Fibroblast of mammary gland (primary cell): ENCODE results near the gene NTM.

Experiments used
- DNase-seq: peaks from one replicate; pipeline ENCODE4 v3.0.0-alpha.2; 2010; ENCODE audit warnings: low read depth
- H3K4me3 ChIP-seq: 2 replicates; pipeline ENCODE4 v1.5.1; 2011; ENCODE audit warnings: low read depth, mild to moderate bottlenecking, low read length, moderate library complexity; ENCODE audit not compliant: control insufficient read depth
- TF ChIP-seq, protein P1 (sequence below): conservative IDR thresholded peaks from 2 replicates; pipeline ENCODE4 v1.5.1; 2011; ENCODE audit warnings: low read depth, low read length, inconsistent platforms; ENCODE audit not compliant: control insufficient read depth, insufficient read depth

NTM gene

DNA sequence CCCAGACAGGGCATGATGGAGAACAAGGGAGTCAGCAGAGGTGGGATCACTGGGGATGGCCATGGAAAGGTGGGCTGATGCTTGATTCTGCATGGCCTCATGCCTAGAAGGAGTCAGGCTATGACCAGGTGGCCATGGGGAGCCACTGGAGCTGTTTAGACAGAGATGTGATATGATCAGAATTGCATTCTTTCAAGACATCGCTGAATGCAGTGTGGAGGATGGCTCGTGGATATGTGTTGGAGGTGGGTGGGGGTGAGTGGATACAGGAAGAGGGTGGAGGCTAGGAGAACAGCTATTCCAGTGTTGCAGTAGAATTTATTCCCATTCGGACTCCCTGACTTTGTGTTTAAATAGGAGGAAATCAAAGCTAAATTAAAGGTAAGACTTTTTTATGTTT lies 841.1 kb downstream of the NTM start:
- H3K4me3 ChIP-seq, result no peak overlapping the region
- no peak for DNase-seq
- TF ChIP-seq, protein P1, sequence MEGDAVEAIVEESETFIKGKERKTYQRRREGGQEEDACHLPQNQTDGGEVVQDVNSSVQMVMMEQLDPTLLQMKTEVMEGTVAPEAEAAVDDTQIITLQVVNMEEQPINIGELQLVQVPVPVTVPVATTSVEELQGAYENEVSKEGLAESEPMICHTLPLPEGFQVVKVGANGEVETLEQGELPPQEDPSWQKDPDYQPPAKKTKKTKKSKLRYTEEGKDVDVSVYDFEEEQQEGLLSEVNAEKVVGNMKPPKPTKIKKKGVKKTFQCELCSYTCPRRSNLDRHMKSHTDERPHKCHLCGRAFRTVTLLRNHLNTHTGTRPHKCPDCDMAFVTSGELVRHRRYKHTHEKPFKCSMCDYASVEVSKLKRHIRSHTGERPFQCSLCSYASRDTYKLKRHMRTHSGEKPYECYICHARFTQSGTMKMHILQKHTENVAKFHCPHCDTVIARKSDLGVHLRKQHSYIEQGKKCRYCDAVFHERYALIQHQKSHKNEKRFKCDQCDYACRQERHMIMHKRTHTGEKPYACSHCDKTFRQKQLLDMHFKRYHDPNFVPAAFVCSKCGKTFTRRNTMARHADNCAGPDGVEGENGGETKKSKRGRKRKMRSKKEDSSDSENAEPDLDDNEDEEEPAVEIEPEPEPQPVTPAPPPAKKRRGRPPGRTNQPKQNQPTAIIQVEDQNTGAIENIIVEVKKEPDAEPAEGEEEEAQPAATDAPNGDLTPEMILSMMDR, result no peak

DNA sequence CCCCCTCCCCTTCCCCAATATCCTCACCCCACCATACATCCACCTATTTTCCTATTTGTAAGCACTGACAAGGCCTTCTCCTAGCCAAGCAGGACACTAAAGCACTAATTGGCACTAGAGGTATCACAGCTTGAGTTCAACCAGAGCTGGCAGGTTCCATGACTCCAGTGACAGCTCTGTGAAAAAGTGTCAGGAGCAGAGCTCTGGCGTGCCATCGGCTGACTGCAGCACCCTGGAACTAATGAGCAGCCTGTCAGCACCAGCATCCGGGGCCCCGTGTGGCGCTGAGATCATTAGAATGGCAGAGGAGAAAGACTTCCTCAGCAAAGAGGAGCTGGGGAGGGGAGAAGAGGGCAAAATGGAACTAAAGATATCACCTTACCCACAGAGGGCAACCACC lies 847.4 kb downstream of the NTM start:
- DNase-seq, result no peak
- no peak overlapping the region for H3K4me3 ChIP-seq
- TF ChIP-seq, protein P1, result no peak

DNA sequence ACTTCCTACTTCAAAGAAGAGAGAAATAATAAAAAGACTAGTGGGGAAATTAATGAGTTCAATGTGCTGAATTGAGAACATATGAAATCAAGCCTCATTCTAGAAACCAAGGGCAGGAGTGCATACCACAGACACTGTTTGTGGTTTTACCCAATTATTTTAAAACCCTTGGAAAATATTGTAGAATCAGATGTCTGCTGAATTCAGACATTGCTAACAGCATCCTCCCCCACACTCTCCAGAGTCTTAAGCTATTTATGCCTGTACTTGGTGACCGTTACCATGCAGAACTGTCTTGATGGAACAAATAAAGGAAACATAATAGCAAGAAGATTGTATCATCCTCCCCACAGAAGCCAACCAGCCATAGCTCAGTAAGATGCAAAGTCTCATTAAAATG lies 850.1 kb downstream of the NTM start:
- H3K4me3 ChIP-seq, result no peak overlapping the region
- TF ChIP-seq, protein P1, result no peak
- peak; percentile 41 for DNase-seq

DNA sequence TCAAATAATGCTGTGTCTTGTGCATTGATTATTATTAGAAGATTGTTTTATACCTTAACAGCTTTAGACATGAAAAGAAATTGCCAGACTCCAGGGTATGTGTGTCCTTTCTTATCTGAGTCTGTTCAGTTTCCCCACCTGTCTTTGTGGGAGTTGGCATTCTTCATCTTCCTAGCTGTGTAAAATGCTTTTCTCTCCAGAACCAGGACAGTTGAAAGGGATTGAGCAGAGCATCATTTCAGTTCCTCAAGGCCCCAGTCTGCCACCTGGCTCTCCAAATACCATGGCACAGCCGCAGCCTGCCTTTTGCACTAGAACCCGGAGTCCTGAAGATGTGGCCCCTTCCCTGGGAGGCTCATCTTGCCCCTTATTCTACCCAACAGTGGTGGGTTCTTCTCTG lies 851.9 kb downstream of the NTM start:
- TF ChIP-seq, protein P1, result no peak
- DNase-seq, result no peak
- H3K4me3 ChIP-seq, result no peak overlapping the region

DNA sequence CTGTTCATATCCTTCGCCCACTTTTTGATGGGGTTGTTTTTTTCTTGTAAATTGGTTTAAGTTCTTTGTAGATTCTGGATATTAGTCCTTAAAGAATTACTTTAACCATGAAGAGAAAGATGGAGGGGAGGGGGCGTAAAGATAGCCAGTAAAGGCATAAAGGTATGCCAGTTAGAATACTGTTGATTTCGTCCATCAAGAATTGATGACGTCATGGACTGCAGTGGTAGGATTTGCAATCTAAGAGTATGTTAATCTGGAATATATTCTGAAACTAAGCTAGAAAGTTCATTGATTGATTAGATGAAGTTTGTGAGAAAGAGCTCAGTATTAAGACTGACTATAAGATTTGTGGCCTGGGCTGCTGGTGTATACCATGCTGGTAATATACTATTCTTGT lies 856.1 kb downstream of the NTM start:
- DNase-seq, result no peak
- no peak overlapping the region for H3K4me3 ChIP-seq
- TF ChIP-seq, protein P1, result no peak

- no peak overlapping the region for H3K4me3 ChIP-seq
- TF ChIP-seq, protein P1, result no peak
- no peak for DNase-seq
Measured at GRCh38 chr11:132228746-132229325, 858.4 kb downstream of the NTM start.
